GM12878 (cell line): Measurements from ENCODE around the gene KRT82. TPM values are rescaled to one million over a fixed set of nuclear protein-coding genes. Genes with fewer than 3 reads are reported as not detected.

Experiments used
- ATAC-seq: fragments of 200-7000 bp; cut with Tn5 transposase; 3 replicates; pipeline ENCODE4 v1.9.1; 2020; ENCODE audit warnings: mild to moderate bottlenecking, moderate library complexity
- BruUV-seq: library from RNA; stranded (reverse); fragments of 400-500 nt; replicated peaks from 2 replicates; lab custom pipeline; 2021; lab: Mats Ljungman, UMichigan
- CTCF ChIA-PET: fragments of 300-600 bp; sonication (Branson Sonifier 250); formaldehyde crosslinking; extraction: SDS; loops from one replicate; lab custom pipeline; 2021; ENCODE audit warnings: inconsistent platforms; lab: Yijun Ruan, JAX
- POLR2A ChIA-PET: fragments of 350-600 bp; formaldehyde crosslinking; extraction: SDS; loops from one replicate; lab custom pipeline; 2021; ENCODE audit warnings: inconsistent platforms; lab: Charles Lee
- RAD21 ChIA-PET: fragments of 300-600 bp; sonication (Branson Sonifier 250); formaldehyde crosslinking; loops from one replicate; lab custom pipeline; 2023; ENCODE audit warnings: antibody characterized with exemption; ENCODE audit not compliant: unreplicated experiment; lab: Charles Lee
- SMC1A ChIA-PET: fragments of 300-600 bp; sonication (Branson Sonifier 250); formaldehyde crosslinking; loops from one replicate; lab custom pipeline; 2023; ENCODE audit not compliant: unreplicated experiment, uncharacterized antibody; lab: Charles Lee
- DNase-seq: peaks from one replicate; pipeline ENCODE4 v3.0.0-alpha.2; 2011; ENCODE audit warnings: low read depth, low spot score
- FAIRE-seq: peaks from 3 replicates; lab custom pipeline; 2011; peaks lifted over from hg19 to GRCh38; lab: Jason Lieb, UNC
- H2AFZ ChIP-seq: 2 replicates; pipeline ENCODE4 v1.6.0; 2011; ENCODE audit warnings: low read depth, low read length, control low read depth; ENCODE audit not compliant: control insufficient read depth
- H3K27ac ChIP-seq: 2 replicates; pipeline ENCODE4 v1.5.1; 2011; ENCODE audit warnings: control low read depth; ENCODE audit not compliant: control insufficient read depth, insufficient read depth
- H3K27me3 ChIP-seq, 2 experiments: replicated peaks in 1 of 2; 2 replicates each; pipeline versions ENCODE4 v1.6.0 to v1.6.1; 2011; ENCODE audit warnings: low read length in 1 of 2; ENCODE audit not compliant: control insufficient read depth in 2 of 2, insufficient read depth in 2 of 2
- H3K36me3 ChIP-seq, 2 experiments: 2 replicates each; pipeline ENCODE4 v1.5.1; 2011; ENCODE audit warnings: low read length in 1 of 2; ENCODE audit not compliant: control insufficient read depth in 2 of 2, insufficient read depth in 2 of 2
- H3K4me1 ChIP-seq: 2 replicates; pipeline ENCODE4 v1.6.1; 2011; ENCODE audit warnings: mild to moderate bottlenecking, low read length, moderate library complexity, mixed read lengths; ENCODE audit not compliant: control insufficient read depth, insufficient read depth
- H3K4me2 ChIP-seq: 2 replicates; pipeline ENCODE4 v1.6.0; 2011; ENCODE audit warnings: control low read depth; ENCODE audit not compliant: control insufficient read depth, insufficient read depth
- H3K4me3 ChIP-seq: fragments of 200-600 bp; sonication (generic); 2 replicates; pipeline ENCODE4 v1.5.1; 2016
- H3K79me2 ChIP-seq: 2 replicates; pipeline ENCODE4 v1.6.0; 2011; ENCODE audit warnings: low read length; ENCODE audit not compliant: control insufficient read depth, insufficient read depth
- H3K9ac ChIP-seq: 2 replicates; pipeline ENCODE4 v1.8.0; 2011; ENCODE audit warnings: low read length, control low read depth, mixed read lengths; ENCODE audit not compliant: control insufficient read depth, insufficient read depth
- H3K9me3 ChIP-seq: replicated peaks from 3 replicates; pipeline ENCODE4 v1.5.1; 2011; ENCODE audit warnings: mild to moderate bottlenecking, low read length; ENCODE audit not compliant: control insufficient read depth, insufficient read depth
- H4K20me1 ChIP-seq: 2 replicates; pipeline ENCODE4 v1.6.0; 2011; ENCODE audit not compliant: control insufficient read depth, insufficient read depth
- CREM ChIP-seq: IDR thresholded peaks from 2 replicates; pipeline ENCODE4 v1.6.1; 2014; ENCODE audit warnings: antibody characterized with exemption, low read depth
- DPF2 ChIP-seq: fragments of 450-650 bp; IDR thresholded peaks from 2 replicates; pipeline ENCODE4 v1.6.1; 2017; ENCODE audit warnings: mild to moderate bottlenecking
- PAX5 ChIP-seq: IDR thresholded peaks from 2 replicates; pipeline ENCODE4 v1.6.1; 2011; ENCODE audit warnings: low read depth, low read length, borderline replicate concordance
- SUZ12 ChIP-seq: fragments of 200-600 bp; sonication (generic); IDR thresholded peaks from one replicate; pipeline ENCODE4 v1.6.1; 2018; ENCODE audit warnings: antibody characterized with exemption, mild to moderate bottlenecking; ENCODE audit not compliant: unreplicated experiment
- WRNIP1 ChIP-seq: IDR thresholded peaks from 2 replicates; pipeline ENCODE4 v1.6.1; 2011; ENCODE audit warnings: low read depth, low read length, improper control_type of control experiment, borderline replicate concordance
- YBX1 ChIP-seq: fragments of 450-650 bp; IDR thresholded peaks from 2 replicates; pipeline ENCODE4 v1.6.1; 2016; ENCODE audit warnings: antibody characterized with exemption
- ZSCAN29 ChIP-seq: fragments of 450-650 bp; IDR thresholded peaks from 2 replicates; pipeline ENCODE4 v1.6.1; 2017; ENCODE audit warnings: mild to moderate bottlenecking, moderate library complexity
- WGBS: methylation state at CpG from one replicate; pipeline ENCODE4 v1.1.6; 2016; ENCODE audit warnings: low lambda C conversion rate; ENCODE audit not compliant: insufficient replicate concordance, insufficient coverage; ENCODE audit errors: missing lambda C conversion rate; 5-methylcytosine and 5-hydroxymethylcytosine counted together
- in situ Hi-C: fragments of 300-500 bp; cut with MboI; formaldehyde crosslinking; loops from 9 replicates; pipeline ENCODE4 v1.14.3; 2018; ENCODE audit warnings: mixed read lengths
- intact Hi-C: fragments of 100-400 bp; cut with micrococcal nuclease; formaldehyde crosslinking; loops from one replicate; pipeline ENCODE4 v1.14.2; 2022; ENCODE audit not compliant: unreplicated experiment
- polyA plus RNA-seq, 11 experiments: library from polyadenylated mRNA; depleted of rRNA in 4 of 11; unstranded in 6 of 11; stranded (reverse) in 5 of 11; fragments of >200 nt; fragmentation: Nextera tagmentation in 4 of 11; fragmentation: Illumina TruSeq in 1 of 11; extraction: Ambion mirVana in 4 of 11; extraction: Trizol in 1 of 11; gene quantifications; 1 replicate in 1 of 11; 2 replicates in 10 of 11; pipeline versions ENCODE4 v1.2.1 to v1.2.3, GENCODE V29; 2011 to 2016; ENCODE audit warnings: inconsistent platforms in 2 of 11, missing spikeins in 2 of 11, low read depth in 1 of 11
- total RNA-seq, 4 experiments: library from RNA; depleted of rRNA in 3 of 4; stranded (reverse); fragments of >200 nt in 3 of 4; fragmentation: Illumina TruSeq in 1 of 4; extraction: Trizol in 1 of 4; gene quantifications; 2 replicates each; pipeline versions ENCODE4 v1.2.1 to v1.2.3, GENCODE V29; 2013 to 2021
- TF ChIP-seq, protein P1 (sequence below), 3 experiments: IDR thresholded peaks in 2 of 3; conservative IDR thresholded peaks in 1 of 3; 2 replicates each; pipeline ENCODE4 v1.5.1; 2011; ENCODE audit warnings: low read depth in 3 of 3, low read length in 3 of 3, mild to moderate bottlenecking in 3 of 3, control low read depth in 2 of 3, moderate library complexity in 2 of 3, inconsistent platforms in 1 of 3, mixed read lengths in 1 of 3; ENCODE audit not compliant: control insufficient read depth in 2 of 3, insufficient read depth in 1 of 3; ENCODE audit errors: extremely low read depth in 1 of 3
- TF ChIP-seq, protein P2 (sequence below): IDR thresholded peaks from 2 replicates; pipeline ENCODE4 v1.6.1; 2012; ENCODE audit warnings: low read depth, low read length, improper control_type of control experiment

KRT82 gene
- total and polyA plus RNA-seq, 10 of the 15 experiments (the other 5 are each of a cell fraction or from before 2014, with no cell fraction given): not detected

DNA sequence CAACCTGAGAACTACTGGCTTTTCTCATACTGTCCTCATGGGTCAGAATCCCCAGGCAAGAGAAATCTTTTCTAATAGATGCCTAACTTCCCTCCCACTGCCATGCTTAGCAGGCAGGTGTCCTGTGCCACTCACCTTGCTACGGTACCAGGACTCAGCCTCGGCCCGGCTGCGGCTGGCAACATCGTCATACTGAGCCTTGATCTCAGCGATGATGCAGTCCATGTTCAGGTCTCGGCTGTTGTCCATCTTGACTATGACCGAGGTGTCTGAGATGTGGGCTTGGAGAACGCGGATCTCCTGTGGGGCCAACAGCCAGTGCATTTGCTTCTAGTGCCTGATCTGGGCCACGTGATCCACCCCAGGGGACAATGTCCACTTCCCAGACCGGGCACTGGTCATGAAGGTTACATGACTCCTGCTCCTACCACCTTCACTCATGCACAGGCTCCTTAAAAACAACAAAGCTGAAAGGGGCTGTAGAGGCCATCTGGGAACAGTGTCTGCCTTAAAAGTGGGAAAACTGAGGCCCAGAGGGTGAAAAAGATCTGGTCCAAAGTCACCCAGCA lies 42.9 kb downstream of the KRT82 start:
- no peak overlapping the region for H2AFZ ChIP-seq
- no TSS peak for BruUV-seq
- no peak overlapping the region for H3K9ac ChIP-seq
- no peak for ATAC-seq
- in situ Hi-C loops (no loop called here), intact Hi-C loops (no loop called here)
- H3K4me3 ChIP-seq: no peak overlapping the region
- CTCF ChIA-PET: interaction anchor here (0.5 kb wide), 1 partner anchor 1437 kb away, joined by 3 read pairs; no protein-coding TSS in a partner anchor
- no peak for TF ChIP-seq CREM
- TF ChIP-seq, protein P1, sequence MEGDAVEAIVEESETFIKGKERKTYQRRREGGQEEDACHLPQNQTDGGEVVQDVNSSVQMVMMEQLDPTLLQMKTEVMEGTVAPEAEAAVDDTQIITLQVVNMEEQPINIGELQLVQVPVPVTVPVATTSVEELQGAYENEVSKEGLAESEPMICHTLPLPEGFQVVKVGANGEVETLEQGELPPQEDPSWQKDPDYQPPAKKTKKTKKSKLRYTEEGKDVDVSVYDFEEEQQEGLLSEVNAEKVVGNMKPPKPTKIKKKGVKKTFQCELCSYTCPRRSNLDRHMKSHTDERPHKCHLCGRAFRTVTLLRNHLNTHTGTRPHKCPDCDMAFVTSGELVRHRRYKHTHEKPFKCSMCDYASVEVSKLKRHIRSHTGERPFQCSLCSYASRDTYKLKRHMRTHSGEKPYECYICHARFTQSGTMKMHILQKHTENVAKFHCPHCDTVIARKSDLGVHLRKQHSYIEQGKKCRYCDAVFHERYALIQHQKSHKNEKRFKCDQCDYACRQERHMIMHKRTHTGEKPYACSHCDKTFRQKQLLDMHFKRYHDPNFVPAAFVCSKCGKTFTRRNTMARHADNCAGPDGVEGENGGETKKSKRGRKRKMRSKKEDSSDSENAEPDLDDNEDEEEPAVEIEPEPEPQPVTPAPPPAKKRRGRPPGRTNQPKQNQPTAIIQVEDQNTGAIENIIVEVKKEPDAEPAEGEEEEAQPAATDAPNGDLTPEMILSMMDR (IDR thresholded peaks at IDR 0.05 in 2 of 3, conservative IDR thresholded peaks at IDR 0.05 in 1 of 3; ENCODE audit: control insufficient read depth in 2 of 3, extremely low read depth in 1 of 3, insufficient read depth in 1 of 3, low read depth in 3 of 3, low read length in 3 of 3): no peak
- TF ChIP-seq ZSCAN29: no peak
- TF ChIP-seq PAX5: no peak
- no peak for TF ChIP-seq WRNIP1
- no peak for TF ChIP-seq SUZ12
- no peak for TF ChIP-seq YBX1
- TF ChIP-seq DPF2: no peak
- TF ChIP-seq, protein P2, sequence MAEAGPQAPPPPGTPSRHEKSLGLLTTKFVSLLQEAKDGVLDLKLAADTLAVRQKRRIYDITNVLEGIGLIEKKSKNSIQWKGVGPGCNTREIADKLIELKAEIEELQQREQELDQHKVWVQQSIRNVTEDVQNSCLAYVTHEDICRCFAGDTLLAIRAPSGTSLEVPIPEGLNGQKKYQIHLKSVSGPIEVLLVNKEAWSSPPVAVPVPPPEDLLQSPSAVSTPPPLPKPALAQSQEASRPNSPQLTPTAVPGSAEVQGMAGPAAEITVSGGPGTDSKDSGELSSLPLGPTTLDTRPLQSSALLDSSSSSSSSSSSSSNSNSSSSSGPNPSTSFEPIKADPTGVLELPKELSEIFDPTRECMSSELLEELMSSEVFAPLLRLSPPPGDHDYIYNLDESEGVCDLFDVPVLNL: no peak
- no peak overlapping the region for H3K27ac ChIP-seq
- no peaks in the 10 kb centered on the region; the same call in 1 of the 2 replicates for H4K20me1 ChIP-seq
- RAD21 ChIA-PET: no interaction called here
- H3K79me2 ChIP-seq: no peaks in the 10 kb centered on the region
- 50% methylated on average over 12 of the region's 12 CpGs for WGBS
- H3K4me2 ChIP-seq: no peak overlapping the region
- peaks cover 10% of the 10 kb centered on the region for H3K4me1 ChIP-seq
- DNase-seq: no peak
- SMC1A ChIA-PET: no interaction called here
- FAIRE-seq: no peak
- no peaks in the 10 kb centered on the region; a peak in 1 of 4 replicates for H3K27me3 ChIP-seq
- H3K36me3 ChIP-seq: no peaks in the 10 kb centered on the region
- POLR2A ChIA-PET: no interaction called here
- H3K9me3 ChIP-seq: no peaks in the 10 kb centered on the region
